Hepatocyte (in vitro differentiated cells): ENCODE results near the gene TMPRSS2.

Source experiments
- CTCF ChIP-seq: fragments of 200-600 bp; sonication (generic); IDR thresholded peaks from 2 replicates; pipeline ENCODE4 v1.5.1; 2016; ENCODE audit warnings: antibody characterized with exemption, mild to moderate bottlenecking; ENCODE audit not compliant: poor library complexity
- EZH2 ChIP-seq: fragments of 200-600 bp; sonication (generic); IDR thresholded peaks from 2 replicates; pipeline ENCODE4 v1.6.1; 2016; ENCODE audit warnings: antibody characterized with exemption, mild to moderate bottlenecking, borderline replicate concordance
- EZH2phosphoT487 ChIP-seq: fragments of 200-600 bp; sonication (generic); IDR thresholded peaks from one replicate; pipeline ENCODE4 v1.6.1; 2018; ENCODE audit warnings: antibody characterized with exemption, mild to moderate bottlenecking, low read depth, moderate library complexity; ENCODE audit not compliant: unreplicated experiment, severe bottlenecking

DNA sequence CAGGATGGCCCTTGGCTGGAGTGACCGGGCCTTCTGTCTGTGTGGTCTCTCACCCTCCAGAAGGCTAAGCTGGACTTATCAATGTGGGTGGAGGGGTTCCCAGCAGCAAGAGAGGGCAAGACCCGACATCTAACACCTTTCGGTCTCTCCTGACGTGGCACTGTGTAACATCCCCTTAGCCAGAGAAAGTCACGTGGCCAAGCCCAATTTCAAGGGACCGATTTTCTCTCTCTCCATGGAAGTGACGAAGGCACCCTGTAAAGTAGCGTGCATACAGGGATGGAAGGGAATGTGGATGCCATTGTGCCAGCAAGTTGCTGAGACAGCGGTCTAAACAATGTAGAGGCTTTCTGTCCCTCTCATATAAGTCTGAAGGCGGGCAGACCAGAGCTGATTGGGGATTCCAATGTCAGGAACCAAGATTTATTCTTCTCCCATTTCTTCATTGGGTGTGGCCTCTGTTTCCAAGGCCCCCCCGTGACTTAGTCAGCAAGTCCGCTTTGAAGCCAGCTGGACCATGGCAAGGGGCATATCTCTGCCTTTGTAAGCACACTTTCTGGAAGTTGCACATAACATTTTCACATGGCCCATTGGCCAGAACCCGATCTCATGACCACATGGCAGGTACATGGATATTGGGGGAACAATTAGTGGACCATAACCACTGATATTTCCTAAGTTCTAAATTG is 69.4 kb downstream of the TMPRSS2 start:
- TF ChIP-seq CTCF (no peak), EZH2 (no peak), EZH2phosphoT487 (no peak)
